OCI-M2 (cell line): ENCODE data around the gene OASL.
"Not testable (repeated sequence)": the region's sequence is repeated elsewhere in the genome, so short reads cannot be mapped to it uniquely, and the experiment has no call there.

Experiments used
- DNase-seq: peaks from one replicate; lab custom pipeline; 2025; ENCODE audit not compliant: unreplicated experiment; lab: John Stamatoyannopoulos, UW

The OASL gene

GRCh38 chr12:121059031-121059898, 20.2 kb upstream of the OASL start:
- DNase-seq = no peak

DNA sequence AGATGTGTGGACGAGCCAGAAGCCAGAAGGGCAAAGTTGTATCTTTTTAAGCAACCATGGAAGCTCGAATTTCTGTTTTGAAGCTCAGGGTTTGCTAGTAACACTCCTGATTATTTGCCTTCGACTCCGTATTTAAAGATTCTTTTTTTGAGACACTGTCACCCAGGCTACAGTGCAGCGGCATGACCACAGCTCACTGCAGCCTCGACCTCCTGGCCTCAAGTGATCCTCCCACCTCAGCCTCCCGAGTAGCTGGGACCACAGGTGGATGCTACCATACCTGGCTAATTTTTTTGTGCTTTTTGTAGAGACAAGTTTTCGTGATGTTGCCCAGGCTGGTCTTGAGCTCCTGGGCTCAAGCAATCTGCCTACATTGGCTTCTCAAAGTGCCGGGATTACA, 18.7 kb upstream of the OASL start:
- DNase-seq = no peak

GRCh38 chr12:121053706-121054105, 14.7 kb upstream of the OASL start:
- no peak for DNase-seq

- no peak for DNase-seq
Measured at GRCh38 chr12:121050725-121051124, 11.7 kb upstream of the OASL start.

GRCh38 chr12:121048442-121048841, 9.4 kb upstream of the OASL start:
- no peak for DNase-seq

- not testable (repeated sequence) for DNase-seq
Measured at GRCh38 chr12:121047400-121047799, 8.4 kb upstream of the OASL start.

DNA sequence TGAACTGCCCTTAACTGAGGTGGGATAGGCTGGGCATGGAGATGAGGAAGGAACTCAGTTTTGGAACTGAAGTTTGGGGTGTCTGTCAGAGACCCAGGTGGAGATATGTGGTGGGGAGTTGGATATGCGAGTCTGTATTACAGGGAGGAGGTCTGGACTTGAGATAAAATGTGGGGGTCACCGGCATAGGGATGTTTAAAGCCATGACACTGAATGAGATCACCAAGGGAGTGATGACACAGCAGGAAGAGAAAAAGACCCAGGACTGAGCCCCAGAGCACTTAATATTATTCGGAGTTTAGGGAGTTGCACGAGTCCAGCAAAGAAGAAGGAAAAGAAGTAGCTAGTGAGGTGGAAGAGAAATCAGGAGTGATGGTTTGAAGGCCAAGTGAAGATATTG, 4.0 kb upstream of the OASL start:
- DNase-seq = no peak

- no peak for DNase-seq
Measured at GRCh38 chr12:121036810-121037326, 2.2 kb downstream of the OASL start.

GRCh38 chr12:121034616-121035305, 4.3 kb downstream of the OASL start:
- no peak for DNase-seq

- no peak for DNase-seq
Measured at GRCh38 chr12:121033625-121034349, 5.3 kb downstream of the OASL start.

- no peak for DNase-seq
Measured at GRCh38 chr12:121030576-121031212, 8.4 kb downstream of the OASL start.

DNA sequence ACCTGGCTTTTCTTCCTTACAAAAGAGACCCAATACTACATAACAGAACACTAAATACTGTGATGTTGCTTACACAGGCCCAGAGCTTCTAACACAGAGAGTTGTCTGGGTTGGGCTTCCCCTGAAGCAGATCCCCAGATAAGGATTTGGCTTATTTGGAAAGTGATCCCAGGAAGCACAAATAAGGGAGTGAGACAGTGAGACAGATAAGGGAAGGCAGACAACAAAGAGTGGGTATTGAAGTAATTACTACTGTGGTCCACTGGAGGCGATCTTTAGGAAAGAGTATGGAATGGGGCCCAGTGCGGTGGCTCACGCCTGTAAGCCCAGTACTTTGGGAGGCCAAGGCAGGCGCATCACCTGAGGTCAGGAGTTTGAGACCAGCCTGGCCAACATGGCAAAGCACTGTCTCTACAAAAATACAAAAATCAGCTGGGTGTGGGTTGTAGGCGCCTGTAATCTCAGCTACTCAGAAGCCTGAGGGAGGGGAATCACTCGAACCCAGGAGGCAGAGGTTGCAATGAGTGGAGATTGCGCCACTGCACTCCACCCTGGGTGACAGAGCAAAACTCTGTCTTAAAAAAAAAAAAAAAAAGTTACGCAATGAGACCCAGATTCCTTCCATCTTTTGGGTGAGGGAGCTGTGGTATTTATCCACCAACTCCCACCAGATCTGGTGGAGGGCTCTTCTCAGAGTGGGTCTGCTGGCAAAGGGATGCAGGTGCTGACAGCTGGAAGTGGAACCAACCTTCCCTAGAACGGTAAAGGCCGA, 12.6 kb downstream of the OASL start:
- DNase-seq = no peak

- no peak for DNase-seq
Measured at GRCh38 chr12:121025442-121026226, 13.4 kb downstream of the OASL start.

- DNase-seq = no peak
Measured at GRCh38 chr12:121023799-121024198, 15.2 kb downstream of the OASL start.

- no peak for DNase-seq
Measured at GRCh38 chr12:121022713-121023112, 16.3 kb downstream of the OASL start.

- no peak for DNase-seq
Measured at GRCh38 chr12:121021754-121022153, 17.3 kb downstream of the OASL start.

- no peak for DNase-seq
Measured at GRCh38 chr12:121018860-121019617, 20.0 kb downstream of the OASL start.

- DNase-seq = no peak
Measured at GRCh38 chr12:121017966-121018491, 21.0 kb downstream of the OASL start.
